GM19438 (cell line): ENCODE data around the gene ZNF2.

Experiments
- ATAC-seq: cut with Tn5 transposase; IDR thresholded peaks from one replicate; pipeline ENCODE4 v1.9.1; 2021; ENCODE audit warnings: low read depth; ENCODE audit not compliant: unreplicated experiment

The ZNF2 gene

GRCh38 chr2:95204396-95204795 lies 38.8 kb downstream of the ZNF2 start:
- no peak for ATAC-seq

GRCh38 chr2:95206096-95206495 lies 40.5 kb downstream of the ZNF2 start:
- no peak for ATAC-seq

GRCh38 chr2:95207111-95207961 lies 41.7 kb downstream of the ZNF2 start, which contains the start of gene ZNF892:
Gene ZNF892 (plus strand): TSS chr2:95207521. CDS start chr2:95207816, 295 bp downstream.
- ATAC-seq: peak; percentile 99

GRCh38 chr2:95208106-95208505 lies 42.5 kb downstream of the ZNF2 start:
- ATAC-seq: no peak

GRCh38 chr2:95215018-95215612 lies 49.5 kb downstream of the ZNF2 start:
- ATAC-seq: no peak

GRCh38 chr2:95220449-95220848 lies 54.8 kb downstream of the ZNF2 start:
- ATAC-seq: no peak

- ATAC-seq: no peak
Observed at GRCh38 chr2:95225658-95226057, 60.0 kb downstream of the ZNF2 start.

GRCh38 chr2:95231723-95232122 lies 66.1 kb downstream of the ZNF2 start:
- no peak for ATAC-seq

- ATAC-seq: no peak
Observed at GRCh38 chr2:95232232-95232631, 66.6 kb downstream of the ZNF2 start.
